OCI-LY7 (cell line): ENCODE results near the gene CALN1.

ENCODE experiments used
- EZH2phosphoT487 ChIP-seq: fragments of 200-600 bp; sonication (generic); IDR thresholded peaks from 2 replicates; pipeline ENCODE4 v1.6.1; 2018; ENCODE audit warnings: low read depth, borderline replicate concordance, mild to moderate bottlenecking, mixed run types, antibody characterized with exemption, low read length, moderate library complexity, mixed read lengths
- TF ChIP-seq, protein P1 (sequence below): fragments of 200-600 bp; sonication (generic); conservative IDR thresholded peaks from 2 replicates; pipeline ENCODE4 v1.5.1; 2014; ENCODE audit warnings: mild to moderate bottlenecking, antibody characterized with exemption, low read length, moderate library complexity, mixed read lengths

DNA sequence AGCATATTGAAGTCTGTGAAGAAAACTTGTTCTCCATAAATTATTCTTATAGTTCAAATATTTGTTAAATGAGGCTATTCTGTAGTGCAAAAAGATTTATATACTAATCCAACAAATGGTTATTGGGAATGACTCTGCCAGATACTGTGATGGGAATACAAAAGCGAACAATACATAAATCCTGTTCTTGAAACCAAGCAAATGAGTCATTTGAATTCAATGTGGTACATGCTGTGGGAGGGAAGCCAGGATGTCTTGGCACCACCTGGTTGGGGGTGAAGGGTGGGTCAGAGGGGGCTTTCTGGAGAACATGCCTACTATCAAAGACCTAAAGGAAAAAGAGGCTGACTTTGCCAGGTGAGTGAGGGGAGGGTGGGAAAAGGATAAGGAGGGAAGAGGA lies 594.2 kb downstream of the CALN1 start:
- TF ChIP-seq EZH2phosphoT487 = no peak
- TF ChIP-seq, protein P1, sequence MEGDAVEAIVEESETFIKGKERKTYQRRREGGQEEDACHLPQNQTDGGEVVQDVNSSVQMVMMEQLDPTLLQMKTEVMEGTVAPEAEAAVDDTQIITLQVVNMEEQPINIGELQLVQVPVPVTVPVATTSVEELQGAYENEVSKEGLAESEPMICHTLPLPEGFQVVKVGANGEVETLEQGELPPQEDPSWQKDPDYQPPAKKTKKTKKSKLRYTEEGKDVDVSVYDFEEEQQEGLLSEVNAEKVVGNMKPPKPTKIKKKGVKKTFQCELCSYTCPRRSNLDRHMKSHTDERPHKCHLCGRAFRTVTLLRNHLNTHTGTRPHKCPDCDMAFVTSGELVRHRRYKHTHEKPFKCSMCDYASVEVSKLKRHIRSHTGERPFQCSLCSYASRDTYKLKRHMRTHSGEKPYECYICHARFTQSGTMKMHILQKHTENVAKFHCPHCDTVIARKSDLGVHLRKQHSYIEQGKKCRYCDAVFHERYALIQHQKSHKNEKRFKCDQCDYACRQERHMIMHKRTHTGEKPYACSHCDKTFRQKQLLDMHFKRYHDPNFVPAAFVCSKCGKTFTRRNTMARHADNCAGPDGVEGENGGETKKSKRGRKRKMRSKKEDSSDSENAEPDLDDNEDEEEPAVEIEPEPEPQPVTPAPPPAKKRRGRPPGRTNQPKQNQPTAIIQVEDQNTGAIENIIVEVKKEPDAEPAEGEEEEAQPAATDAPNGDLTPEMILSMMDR = no peak
